Amniotic stem cell (primary cell): Measurements from ENCODE around the gene MAST4.

Source experiments
- DNase-seq: peaks from one replicate; lab custom pipeline; 2025; lab: John Stamatoyannopoulos, UW

Gene MAST4

GRCh38 chr5:67045816-67046740 lies 449.9 kb downstream of the MAST4 start:
- no peak for DNase-seq

- DNase-seq = no peak
Measured at GRCh38 chr5:67047160-67047559, 451.0 kb downstream of the MAST4 start.

- no peak for DNase-seq
Measured at GRCh38 chr5:67047616-67048015, 451.4 kb downstream of the MAST4 start.

- no peak for DNase-seq
Measured at GRCh38 chr5:67050125-67050524, 453.9 kb downstream of the MAST4 start.

- no peak for DNase-seq
Measured at GRCh38 chr5:67050635-67051034, 454.4 kb downstream of the MAST4 start.

- no peak for DNase-seq
Measured at GRCh38 chr5:67051164-67051563, 455.0 kb downstream of the MAST4 start.

- DNase-seq = no peak
Measured at GRCh38 chr5:67052034-67052433, 455.8 kb downstream of the MAST4 start.

GRCh38 chr5:67053229-67053628 lies 457.0 kb downstream of the MAST4 start:
- no peak for DNase-seq

- DNase-seq = no peak
Measured at GRCh38 chr5:67058998-67059743, 463.0 kb downstream of the MAST4 start.

GRCh38 chr5:67059744-67060490 lies 463.7 kb downstream of the MAST4 start:
- no peak for DNase-seq

- DNase-seq = no peak
Measured at GRCh38 chr5:67061511-67061910, 465.3 kb downstream of the MAST4 start.

- no peak for DNase-seq
Measured at GRCh38 chr5:67063055-67063454, 466.9 kb downstream of the MAST4 start.

- DNase-seq = no peak
Measured at GRCh38 chr5:67063791-67064190, 467.6 kb downstream of the MAST4 start.

- no peak for DNase-seq
Measured at GRCh38 chr5:67065237-67065636, 469.0 kb downstream of the MAST4 start.

GRCh38 chr5:67065696-67066095 lies 469.5 kb downstream of the MAST4 start:
- no peak for DNase-seq

- no peak for DNase-seq
Measured at GRCh38 chr5:67066815-67067214, 470.6 kb downstream of the MAST4 start.

GRCh38 chr5:67073045-67073680 lies 477.0 kb downstream of the MAST4 start:
- DNase-seq = no peak

- DNase-seq = no peak
Measured at GRCh38 chr5:67077296-67077695, 481.1 kb downstream of the MAST4 start.

- DNase-seq = no peak
Measured at GRCh38 chr5:67081261-67081660, 485.1 kb downstream of the MAST4 start.

GRCh38 chr5:67082941-67083340 lies 486.7 kb downstream of the MAST4 start:
- DNase-seq = no peak

- DNase-seq = no peak
Measured at GRCh38 chr5:67085616-67086015, 489.4 kb downstream of the MAST4 start.

GRCh38 chr5:67089200-67089725 lies 493.1 kb downstream of the MAST4 start:
- DNase-seq = no peak
